HCT116 (cell line): ENCODE results near the gene SEC31A. TPM values are rescaled to one million over a fixed set of nuclear protein-coding genes. Genes with fewer than 3 reads are reported as not detected.

ENCODE experiments used
- ATAC-seq: fragments of 200-7000 bp; cut with Tn5 transposase; 2 replicates; pipeline ENCODE4 v1.9.1; 2020; ENCODE audit warnings: mild to moderate bottlenecking, moderate library complexity
- BruUV-seq: library from RNA; stranded (reverse); fragments of 400-500 nt; replicated peaks from 2 replicates; lab custom pipeline; 2021; lab: Mats Ljungman, UMichigan
- CTCF ChIA-PET: fragments of 300-600 bp; sonication (Branson Sonifier 250); formaldehyde crosslinking; loops from one replicate; lab custom pipeline; 2021; ENCODE audit warnings: antibody characterized with exemption; lab: Charles Lee
- POLR2A ChIA-PET: fragments of 300-600, 350-600 bp; sonication (Branson Sonifier 250); formaldehyde crosslinking; loops from one replicate; lab custom pipeline; 2021; ENCODE audit warnings: antibody characterized with exemption; lab: Charles Lee
- RAD21 ChIA-PET, 2 experiments: fragments of 300-600 bp; sonication (Branson Sonifier 250); formaldehyde crosslinking; loops; one replicate each; lab custom pipeline; 2023; ENCODE audit warnings: low total read pairs in 2 of 2; ENCODE audit not compliant: uncharacterized antibody in 2 of 2, unreplicated experiment in 2 of 2, low non-redundant PET in 1 of 2; lab: Charles Lee
- DNase-seq: peaks from one replicate; pipeline ENCODE4 v3.0.0-alpha.2; 2010; ENCODE audit warnings: low read depth, low spot score
- H2AFZ ChIP-seq: fragments of 200-600 bp; shearing (Covaris generic), sonication (generic); 2 replicates; pipeline ENCODE4 v1.6.1; 2017; ENCODE audit warnings: low read depth, mixed run types, mixed read lengths, antibody characterized with exemption, low read length; ENCODE audit not compliant: poor library complexity, severe bottlenecking
- H3K27ac ChIP-seq: 2 replicates; pipeline ENCODE4 v1.5.1; 2012; ENCODE audit warnings: low read depth, low read length
- H3K27me3 ChIP-seq: fragments of 200-600 bp; sonication (generic); 2 replicates; pipeline ENCODE4 v1.6.1; 2016; ENCODE audit warnings: mixed run types, low read length, mixed read lengths; ENCODE audit not compliant: insufficient read depth
- H3K36me3 ChIP-seq, 2 experiments: fragments of 200-500 bp in 1 of 2; fragments of 200-600 bp in 1 of 2; sonication (Bioruptor generic) in 1 of 2; sonication (generic) in 1 of 2; 2 replicates each; pipeline versions ENCODE4 v1.5.1 to v1.6.1; 2014 to 2016; ENCODE audit warnings: low read length in 2 of 2, inconsistent platforms in 1 of 2, mixed read lengths in 1 of 2, mixed run types in 1 of 2; ENCODE audit not compliant: insufficient read depth in 2 of 2, control insufficient read depth in 1 of 2
- H3K4me1 ChIP-seq, 2 experiments: fragments of 200-600 bp in 1 of 2; sonication (generic) in 1 of 2; 2 replicates each; pipeline versions ENCODE4 v1.5.1 to v1.6.1; 2012 to 2017; ENCODE audit warnings: low read length in 2 of 2, inconsistent platforms in 1 of 2, mild to moderate bottlenecking in 1 of 2, mixed read lengths in 1 of 2, mixed run types in 1 of 2, moderate library complexity in 1 of 2; ENCODE audit not compliant: insufficient read depth in 2 of 2, control insufficient read depth in 1 of 2
- H3K4me2 ChIP-seq: fragments of 200-600 bp; sonication (generic); 2 replicates; pipeline ENCODE4 v1.6.1; 2017; ENCODE audit warnings: mixed run types, low read length, mixed read lengths
- H3K4me3 ChIP-seq, 2 experiments: fragments of 200-600 bp in 1 of 2; sonication (generic) in 1 of 2; replicated peaks in 1 of 2; 2 replicates each; pipeline ENCODE4 v1.5.1; 2011 to 2016; ENCODE audit warnings: low read length in 2 of 2, control low read depth in 1 of 2, low read depth in 1 of 2, mild to moderate bottlenecking in 1 of 2, mixed read lengths in 1 of 2, mixed run types in 1 of 2
- H3K79me2 ChIP-seq: fragments of 200-600 bp; sonication (generic); 2 replicates; pipeline ENCODE4 v1.6.1; 2017; ENCODE audit warnings: mild to moderate bottlenecking, mixed run types, low read length, moderate library complexity, mixed read lengths; ENCODE audit not compliant: insufficient read depth
- H3K9ac ChIP-seq: fragments of 200-600 bp; sonication (generic); 2 replicates; pipeline ENCODE4 v1.6.1; 2016; ENCODE audit warnings: low read length, mixed read lengths
- H3K9me2 ChIP-seq: fragments of 200-600 bp; sonication (generic), shearing (Covaris generic); 2 replicates; pipeline ENCODE4 v1.6.1; 2017; ENCODE audit warnings: mixed run types, mild to moderate bottlenecking, moderate library complexity; ENCODE audit not compliant: insufficient read depth
- H3K9me3 ChIP-seq, 2 experiments: fragments of 200-500 bp in 1 of 2; fragments of 200-600 bp in 1 of 2; sonication (Bioruptor generic) in 1 of 2; sonication (generic) in 1 of 2; 2 replicates each; pipeline ENCODE4 v1.6.1; 2014 to 2017; ENCODE audit warnings: low read length in 2 of 2, mixed read lengths in 2 of 2, inconsistent platforms in 1 of 2, low read depth in 1 of 2, mild to moderate bottlenecking in 1 of 2, mixed run types in 1 of 2, moderate library complexity in 1 of 2; ENCODE audit not compliant: control insufficient read depth in 1 of 2, insufficient read depth in 1 of 2
- H4K20me1 ChIP-seq: fragments of 200-600 bp; sonication (generic), shearing (Covaris generic); 2 replicates; pipeline ENCODE4 v1.6.1; 2017; ENCODE audit warnings: mixed run types, mild to moderate bottlenecking, moderate library complexity; ENCODE audit not compliant: insufficient read depth
- CEBPB ChIP-seq: IDR thresholded peaks from 2 replicates; pipeline ENCODE4 v1.6.1; 2012; ENCODE audit warnings: low read depth
- EGR1 ChIP-seq: IDR thresholded peaks from 2 replicates; pipeline ENCODE4 v1.6.1; 2012; ENCODE audit warnings: low read depth
- ELF1 ChIP-seq: IDR thresholded peaks from 2 replicates; pipeline ENCODE4 v1.6.1; 2012; ENCODE audit warnings: low read depth, borderline replicate concordance
- EZH2 ChIP-seq: fragments of 200-600 bp; sonication (generic); IDR thresholded peaks from 2 replicates; pipeline ENCODE4 v1.6.1; 2017; ENCODE audit warnings: antibody characterized with exemption, mixed run types
- FOSL1 ChIP-seq: IDR thresholded peaks from 2 replicates; pipeline ENCODE4 v1.6.1; 2012; ENCODE audit warnings: low read depth
- JUND ChIP-seq: IDR thresholded peaks from 2 replicates; pipeline ENCODE4 v1.6.1; 2012
- POLR2A ChIP-seq: IDR thresholded peaks from 2 replicates; pipeline ENCODE4 v1.7.0; 2011; ENCODE audit warnings: borderline replicate concordance; ENCODE audit not compliant: insufficient read depth, insufficient read length; ENCODE audit errors: extremely low read depth
- POLR2AphosphoS5 ChIP-seq: IDR thresholded peaks from 2 replicates; pipeline ENCODE4 v1.6.1; 2011; ENCODE audit warnings: mild to moderate bottlenecking, low read depth, low read length, moderate library complexity
- RAD21 ChIP-seq: IDR thresholded peaks from 2 replicates; pipeline ENCODE4 v1.6.1; 2012; ENCODE audit warnings: low read depth, mild to moderate bottlenecking
- SP1 ChIP-seq: IDR thresholded peaks from 2 replicates; pipeline ENCODE4 v1.6.1; 2012; ENCODE audit warnings: low read depth
- SRF ChIP-seq: IDR thresholded peaks from 2 replicates; pipeline ENCODE4 v1.6.1; 2012; ENCODE audit warnings: low read depth
- YY1 ChIP-seq: IDR thresholded peaks from 2 replicates; pipeline ENCODE4 v1.6.1; 2011; ENCODE audit warnings: low read length, low read depth, moderate library complexity, mild to moderate bottlenecking; ENCODE audit not compliant: insufficient replicate concordance; ENCODE audit errors: extremely low read depth
- ZBTB33 ChIP-seq: IDR thresholded peaks from 2 replicates; pipeline ENCODE4 v1.6.1; 2011; ENCODE audit warnings: mild to moderate bottlenecking, low read length, moderate library complexity; ENCODE audit not compliant: insufficient replicate concordance; ENCODE audit errors: extremely low read depth
- ZFX ChIP-seq: fragments of 450-650 bp; IDR thresholded peaks from 2 replicates; pipeline ENCODE4 v1.6.1; 2017
- ZNF274 ChIP-seq: fragments of 200-500 bp; sonication (Bioruptor generic); IDR thresholded peaks from 2 replicates; pipeline ENCODE4 v1.6.1; 2014; ENCODE audit warnings: mild to moderate bottlenecking, low read depth, low read length, inconsistent platforms
- intact Hi-C: fragments of 100-400 bp; cut with micrococcal nuclease; formaldehyde crosslinking; loops from 2 replicates; pipeline ENCODE4 v1.10.0; 2022
- total RNA-seq: library from RNA; stranded (reverse); gene quantifications from one replicate; pipeline ENCODE4 v1.2.1, GENCODE V29; 2021; ENCODE audit not compliant: unreplicated experiment
- TF ChIP-seq, protein P1 (sequence below), 3 experiments: fragments of 200-600 bp in 1 of 3; sonication (generic) in 1 of 3; IDR thresholded peaks in 2 of 3; conservative IDR thresholded peaks in 1 of 3; 2 replicates each; pipeline ENCODE4 v1.5.1; 2012 to 2017; ENCODE audit warnings: low read depth in 2 of 3, low read length in 2 of 3, antibody characterized with exemption in 1 of 3, borderline replicate concordance in 1 of 3, control low read depth in 1 of 3, mild to moderate bottlenecking in 1 of 3, mixed read lengths in 1 of 3, mixed run types in 1 of 3, moderate library complexity in 1 of 3; ENCODE audit not compliant: insufficient read depth in 1 of 3
- TF ChIP-seq, protein P2 (sequence below): IDR thresholded peaks from 2 replicates; pipeline ENCODE4 v1.6.1; 2012
- TF ChIP-seq, protein P3 (sequence below): IDR thresholded peaks from 2 replicates; pipeline ENCODE4 v1.6.1; 2012; ENCODE audit warnings: low read depth
- TF ChIP-seq, protein P4 (sequence below): IDR thresholded peaks from 2 replicates; pipeline ENCODE4 v1.6.1; 2012

SEC31A gene
- total RNA-seq, 1 experiment from 2014 or later: 78.5 TPM

- peak within 1 kb of the TSS; percentile 93 to 95 for H3K4me3 ChIP-seq
- ATAC-seq (peak; percentile 95), DNase-seq (peak; percentile 99)
- peak within 1 kb of the TSS; percentile 95 for H3K9ac ChIP-seq
- peak within 1 kb of the TSS; percentile 87 for H3K27ac ChIP-seq
- intact Hi-C loops: loop anchor here (1.0 to 5.0 kb wide), 4 partner anchors 110 to 382 kb away; partner anchors contain the start of genes COPS4, COQ2 and LIN54
- no peaks in the 10 kb centered on the region for H3K27me3 ChIP-seq
- POLR2A ChIA-PET: interaction anchor here (0.9 to 2.6 kb wide), 6 partner anchors 9 to 471 kb away, joined by 3 to 12 read pairs (median 7); partner anchors contain the start of genes COPS4 and SEC31A
- CTCF ChIA-PET: no interaction called here
- peaks cover 13% of the 10 kb centered on the region; the same call in 1 of the 2 replicates for H4K20me1 ChIP-seq
- no peaks in the 10 kb centered on the region for H3K9me3 ChIP-seq
- peaks cover 63% of the 10 kb centered on the region for H3K79me2 ChIP-seq
- H2AFZ ChIP-seq: no peak within 1 kb of the TSS
- H3K9me2 ChIP-seq: no peaks in the 10 kb centered on the region
- no TSS peak for BruUV-seq
- H3K4me1 ChIP-seq: peaks cover 6 to 20% of the 10 kb centered on the region in 2 experiments; a peak in 3 of 4 replicates
- RAD21 ChIA-PET: interaction anchor here in 1 of 2 experiments (1.0 kb wide), 1 partner anchor 110 kb away, joined by 6 read pairs; the partner anchor contains the start of gene LIN54
- peaks cover 21 to 24% of the 10 kb centered on the region in 2 experiments for H3K36me3 ChIP-seq
- peak within 1 kb of the TSS; percentile 90 for H3K4me2 ChIP-seq
- TF ChIP-seq ZNF274 (no peak), POLR2AphosphoS5 (peak; percentile 89), SRF (no peak), RAD21 (no peak), JUND (no peak), EGR1 (no peak), CEBPB (no peak), ZFX (peak; percentile 39; the same call in 1 of the 2 replicates), SP1 (no peak), POLR2A (peak; percentile 92), YY1 (peak; percentile 60), FOSL1 (no peak), EZH2 (no peak), ELF1 (no peak), ZBTB33 (peak; percentile 73)
- TF ChIP-seq, protein P1, sequence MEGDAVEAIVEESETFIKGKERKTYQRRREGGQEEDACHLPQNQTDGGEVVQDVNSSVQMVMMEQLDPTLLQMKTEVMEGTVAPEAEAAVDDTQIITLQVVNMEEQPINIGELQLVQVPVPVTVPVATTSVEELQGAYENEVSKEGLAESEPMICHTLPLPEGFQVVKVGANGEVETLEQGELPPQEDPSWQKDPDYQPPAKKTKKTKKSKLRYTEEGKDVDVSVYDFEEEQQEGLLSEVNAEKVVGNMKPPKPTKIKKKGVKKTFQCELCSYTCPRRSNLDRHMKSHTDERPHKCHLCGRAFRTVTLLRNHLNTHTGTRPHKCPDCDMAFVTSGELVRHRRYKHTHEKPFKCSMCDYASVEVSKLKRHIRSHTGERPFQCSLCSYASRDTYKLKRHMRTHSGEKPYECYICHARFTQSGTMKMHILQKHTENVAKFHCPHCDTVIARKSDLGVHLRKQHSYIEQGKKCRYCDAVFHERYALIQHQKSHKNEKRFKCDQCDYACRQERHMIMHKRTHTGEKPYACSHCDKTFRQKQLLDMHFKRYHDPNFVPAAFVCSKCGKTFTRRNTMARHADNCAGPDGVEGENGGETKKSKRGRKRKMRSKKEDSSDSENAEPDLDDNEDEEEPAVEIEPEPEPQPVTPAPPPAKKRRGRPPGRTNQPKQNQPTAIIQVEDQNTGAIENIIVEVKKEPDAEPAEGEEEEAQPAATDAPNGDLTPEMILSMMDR (IDR thresholded peaks at IDR 0.05 in 2 of 3, conservative IDR thresholded peaks at IDR 0.05 in 1 of 3; ENCODE audit: borderline replicate concordance in 1 of 3, insufficient read depth in 1 of 3, low read depth in 2 of 3, low read length in 2 of 3): no peak
- TF ChIP-seq, protein P2, sequence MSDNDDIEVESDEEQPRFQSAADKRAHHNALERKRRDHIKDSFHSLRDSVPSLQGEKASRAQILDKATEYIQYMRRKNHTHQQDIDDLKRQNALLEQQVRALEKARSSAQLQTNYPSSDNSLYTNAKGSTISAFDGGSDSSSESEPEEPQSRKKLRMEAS: no peak
- TF ChIP-seq, protein P3, sequence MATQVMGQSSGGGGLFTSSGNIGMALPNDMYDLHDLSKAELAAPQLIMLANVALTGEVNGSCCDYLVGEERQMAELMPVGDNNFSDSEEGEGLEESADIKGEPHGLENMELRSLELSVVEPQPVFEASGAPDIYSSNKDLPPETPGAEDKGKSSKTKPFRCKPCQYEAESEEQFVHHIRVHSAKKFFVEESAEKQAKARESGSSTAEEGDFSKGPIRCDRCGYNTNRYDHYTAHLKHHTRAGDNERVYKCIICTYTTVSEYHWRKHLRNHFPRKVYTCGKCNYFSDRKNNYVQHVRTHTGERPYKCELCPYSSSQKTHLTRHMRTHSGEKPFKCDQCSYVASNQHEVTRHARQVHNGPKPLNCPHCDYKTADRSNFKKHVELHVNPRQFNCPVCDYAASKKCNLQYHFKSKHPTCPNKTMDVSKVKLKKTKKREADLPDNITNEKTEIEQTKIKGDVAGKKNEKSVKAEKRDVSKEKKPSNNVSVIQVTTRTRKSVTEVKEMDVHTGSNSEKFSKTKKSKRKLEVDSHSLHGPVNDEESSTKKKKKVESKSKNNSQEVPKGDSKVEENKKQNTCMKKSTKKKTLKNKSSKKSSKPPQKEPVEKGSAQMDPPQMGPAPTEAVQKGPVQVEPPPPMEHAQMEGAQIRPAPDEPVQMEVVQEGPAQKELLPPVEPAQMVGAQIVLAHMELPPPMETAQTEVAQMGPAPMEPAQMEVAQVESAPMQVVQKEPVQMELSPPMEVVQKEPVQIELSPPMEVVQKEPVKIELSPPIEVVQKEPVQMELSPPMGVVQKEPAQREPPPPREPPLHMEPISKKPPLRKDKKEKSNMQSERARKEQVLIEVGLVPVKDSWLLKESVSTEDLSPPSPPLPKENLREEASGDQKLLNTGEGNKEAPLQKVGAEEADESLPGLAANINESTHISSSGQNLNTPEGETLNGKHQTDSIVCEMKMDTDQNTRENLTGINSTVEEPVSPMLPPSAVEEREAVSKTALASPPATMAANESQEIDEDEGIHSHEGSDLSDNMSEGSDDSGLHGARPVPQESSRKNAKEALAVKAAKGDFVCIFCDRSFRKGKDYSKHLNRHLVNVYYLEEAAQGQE: no peak
- TF ChIP-seq, protein P4, sequence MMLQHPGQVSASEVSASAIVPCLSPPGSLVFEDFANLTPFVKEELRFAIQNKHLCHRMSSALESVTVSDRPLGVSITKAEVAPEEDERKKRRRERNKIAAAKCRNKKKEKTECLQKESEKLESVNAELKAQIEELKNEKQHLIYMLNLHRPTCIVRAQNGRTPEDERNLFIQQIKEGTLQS: no peak
Measured at GRCh38 chr4:82900411-82901182, 9.6 kb upstream of the SEC31A start, which contains the start of gene THAP9. Gene THAP9 (plus strand): TSS chr4:82900735. CDS start chr4:82900803, 68 bp downstream.
